ENCODE results near the gene CREB3L4. TPM values are rescaled to one million over a fixed set of nuclear protein-coding genes. Genes with fewer than 3 reads are reported as not detected.

CREB3L4 gene
- polyA plus RNA-seq, 1 donor (not counting 4 experiments of a cell fraction or from before 2014, with no cell fraction given): 6.0 TPM

DNA sequence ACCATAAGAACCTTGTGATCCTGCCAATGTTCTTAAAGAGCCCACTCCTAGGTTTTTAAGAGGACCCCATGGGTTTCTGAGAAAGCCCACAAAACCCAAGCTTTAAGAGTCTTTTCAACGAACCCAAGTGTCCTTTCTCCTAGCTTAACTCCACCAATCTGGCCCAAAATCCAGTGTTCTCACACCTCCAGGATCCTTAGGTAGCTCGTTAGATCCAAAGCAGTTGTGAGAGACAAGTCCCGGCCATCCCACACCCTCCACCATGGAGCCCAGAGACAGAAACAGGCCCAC is 22.9 kb upstream of the CREB3L4 start:
- Histone ChIP-seq H3K79me2 (ENCODE audit: control insufficient read depth, insufficient read depth, low read length) (peaks cover 22% of the 10 kb centered on the region), H3K9me1 (ENCODE audit: control insufficient read depth, extremely low read depth, insufficient read depth, low read length) (no peaks in the 10 kb centered on the region), H3K4me2 (ENCODE audit: control insufficient read depth, extremely low read depth, insufficient read depth, low read depth, low read length) (peak overlapping the region; percentile 92), H2AFZ (ENCODE audit: control insufficient read depth, low read length) (no peak overlapping the region), H3K9ac (ENCODE audit: control insufficient read depth, extremely low read depth, insufficient read depth, low read length) (no peak overlapping the region), H3K36me3 (ENCODE audit: control insufficient read depth in 2 of 2, extremely low read depth in 1 of 2, insufficient read depth in 2 of 2, low read length in 2 of 2) (peaks cover 20 to 35% of the 10 kb centered on the region in 2 experiments), H3K27ac (ENCODE audit: control insufficient read depth, insufficient read depth, low read length) (no peak overlapping the region), H3K27me3 (ENCODE audit: control insufficient read depth, extremely low read depth, insufficient read depth, low read length) (no peaks in the 10 kb centered on the region), H3K9me3 (ENCODE audit: control insufficient read depth, low read depth, low read length) (no peaks in the 10 kb centered on the region), H3K4me3 (ENCODE audit: control insufficient read depth in 2 of 3, extremely low read depth in 1 of 3, insufficient read depth in 2 of 3, low read depth in 1 of 3, low read length in 3 of 3) (peak overlapping the region in 1 of 3 experiments; percentile 75), H4K20me1 (ENCODE audit: control insufficient read depth, extremely low read depth, insufficient read depth, low read length) (no peaks in the 10 kb centered on the region), H3K4me1 (ENCODE audit: control insufficient read depth, extremely low read depth, insufficient read depth, low read length) (peaks cover 10% of the 10 kb centered on the region)
- DNase-seq (ENCODE audit: low read depth, low spot score) (no peak), FAIRE-seq (no peak)
- dilution Hi-C loops (cut with MboI; ENCODE audit: extremely low pct_ligation_motif_present, low sequenced_read_pairs): no loop called here
- TF ChIP-seq EZH2 (IDR thresholded peaks at IDR 0.05; ENCODE audit: low read length) (no peak), CTCF (optimal IDR thresholded peaks at IDR 0.05 in 1 of 3, IDR thresholded peaks at IDR 0.05 in 1 of 3, conservative IDR thresholded peaks at IDR 0.05 in 1 of 3; ENCODE audit: extremely low read depth in 1 of 3, insufficient read depth in 2 of 3, low read length in 3 of 3) (no peak)

- peak overlapping the region; percentile 80 for H3K27ac ChIP-seq (ENCODE audit: control insufficient read depth, insufficient read depth, low read length)
- H2AFZ ChIP-seq (ENCODE audit: control insufficient read depth, low read length): peak overlapping the region; percentile 70
- no peaks in the 10 kb centered on the region for H3K9me3 ChIP-seq (ENCODE audit: control insufficient read depth, low read depth, low read length)
- dilution Hi-C loops (cut with MboI; ENCODE audit: extremely low pct_ligation_motif_present, low sequenced_read_pairs): no loop called here
- no peaks in the 10 kb centered on the region for H3K9me1 ChIP-seq (ENCODE audit: control insufficient read depth, extremely low read depth, insufficient read depth, low read length)
- DNase-seq (ENCODE audit: low read depth, low spot score) (no peak), FAIRE-seq (no peak)
- peak overlapping the region; percentile 82 for H3K9ac ChIP-seq (ENCODE audit: control insufficient read depth, extremely low read depth, insufficient read depth, low read length)
- TF ChIP-seq CTCF (optimal IDR thresholded peaks at IDR 0.05 in 1 of 3, IDR thresholded peaks at IDR 0.05 in 1 of 3, conservative IDR thresholded peaks at IDR 0.05 in 1 of 3; ENCODE audit: extremely low read depth in 1 of 3, insufficient read depth in 2 of 3, low read length in 3 of 3) (no peak), EZH2 (IDR thresholded peaks at IDR 0.05; ENCODE audit: low read length) (no peak)
- peak overlapping the region; percentile 92 for H3K4me2 ChIP-seq (ENCODE audit: control insufficient read depth, extremely low read depth, insufficient read depth, low read depth, low read length)
- peaks cover 10% of the 10 kb centered on the region for H3K4me1 ChIP-seq (ENCODE audit: control insufficient read depth, extremely low read depth, insufficient read depth, low read length)
- peaks cover 20 to 35% of the 10 kb centered on the region in 2 experiments for H3K36me3 ChIP-seq (ENCODE audit: control insufficient read depth in 2 of 2, extremely low read depth in 1 of 2, insufficient read depth in 2 of 2, low read length in 2 of 2)
- no peaks in the 10 kb centered on the region for H4K20me1 ChIP-seq (ENCODE audit: control insufficient read depth, extremely low read depth, insufficient read depth, low read length)
- no peaks in the 10 kb centered on the region for H3K27me3 ChIP-seq (ENCODE audit: control insufficient read depth, extremely low read depth, insufficient read depth, low read length)
- H3K4me3 ChIP-seq (ENCODE audit: control insufficient read depth in 2 of 3, extremely low read depth in 1 of 3, insufficient read depth in 2 of 3, low read depth in 1 of 3, low read length in 3 of 3): peak overlapping the region; percentile 75 to 88 (median 79)
- peaks cover 22% of the 10 kb centered on the region for H3K79me2 ChIP-seq (ENCODE audit: control insufficient read depth, insufficient read depth, low read length)
Measured at GRCh38 chr1:153945131-153945794, 22.4 kb upstream of the CREB3L4 start.
